HUES6 (cell line): ENCODE results near the gene OSBP2.

Experiments used
- H3K27ac ChIP-seq: 2 replicates; pipeline ENCODE4 v1.7.0; 2013; ENCODE audit warnings: low read depth, mild to moderate bottlenecking, low read length, inconsistent platforms
- H3K27me3 ChIP-seq: 2 replicates; pipeline ENCODE4 v1.6.1; 2013; ENCODE audit warnings: low read length; ENCODE audit not compliant: control insufficient read depth, insufficient read depth
- H3K36me3 ChIP-seq: 2 replicates; pipeline ENCODE4 v1.6.1; 2013; ENCODE audit warnings: low read length; ENCODE audit not compliant: control insufficient read depth, insufficient read depth
- H3K4me1 ChIP-seq: 2 replicates; pipeline ENCODE4 v1.6.1; 2013; ENCODE audit warnings: low read length; ENCODE audit not compliant: control insufficient read depth, insufficient read depth
- H3K4me3 ChIP-seq: 2 replicates; pipeline ENCODE4 v1.5.1; 2013; ENCODE audit warnings: low read depth, low read length
- H3K9ac ChIP-seq: one replicate; pipeline ENCODE4 v1.6.1; 2013; ENCODE audit warnings: mild to moderate bottlenecking, low read length
- H3K9me3 ChIP-seq: 2 replicates; pipeline ENCODE4 v1.6.1; 2013; ENCODE audit warnings: low read depth, low read length; ENCODE audit not compliant: control insufficient read depth, insufficient read depth

OSBP2 gene

DNA sequence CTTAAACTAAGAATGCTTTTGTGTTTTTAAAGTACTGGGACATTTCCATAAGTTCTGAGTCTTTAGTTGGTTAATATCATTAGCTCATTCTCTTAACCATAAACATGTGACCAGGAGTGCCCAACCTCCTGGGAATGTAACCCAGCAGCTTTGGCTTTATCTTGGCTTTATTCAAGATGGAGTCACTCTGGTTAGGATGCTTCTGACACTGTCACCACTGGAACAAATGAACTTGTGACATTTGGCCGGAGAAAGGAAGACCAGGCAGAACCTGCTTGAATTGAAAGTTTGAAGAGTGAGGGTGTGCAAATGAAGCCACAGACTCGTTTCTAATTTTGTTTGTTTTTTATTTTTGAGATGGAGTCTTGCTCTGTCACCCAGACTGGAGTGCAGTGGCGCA is 54.6 kb downstream of the OSBP2 start:
- H3K9me3 ChIP-seq = peaks cover 8% of the 10 kb centered on the region
- H3K36me3 ChIP-seq = no peaks in the 10 kb centered on the region
- H3K9ac ChIP-seq = no peak overlapping the region
- no peaks in the 10 kb centered on the region for H3K27me3 ChIP-seq
- H3K4me3 ChIP-seq = no peak overlapping the region
- H3K4me1 ChIP-seq = no peaks in the 10 kb centered on the region
- H3K27ac ChIP-seq = no peak overlapping the region

DNA sequence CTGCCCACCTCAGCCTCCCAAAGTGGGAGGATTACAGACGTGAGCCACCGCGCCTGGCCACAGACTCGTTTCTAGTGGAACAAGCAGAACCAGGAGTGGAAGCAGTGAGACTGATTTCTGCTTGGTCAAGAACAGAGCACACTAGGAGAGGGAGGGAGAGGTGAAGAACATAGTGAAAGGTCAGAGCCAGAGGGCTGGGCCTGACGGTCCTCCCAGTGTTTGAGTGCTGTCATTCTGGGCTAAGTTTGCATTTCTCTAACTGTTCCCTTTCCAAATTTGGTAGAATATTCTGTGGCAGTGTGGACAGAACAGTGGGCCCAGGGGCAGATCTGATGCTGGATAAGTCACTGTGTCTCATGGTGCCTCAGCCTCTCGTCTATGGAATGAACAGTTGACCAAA is 55.2 kb downstream of the OSBP2 start:
- peaks cover 8% of the 10 kb centered on the region for H3K9me3 ChIP-seq
- H3K36me3 ChIP-seq = no peaks in the 10 kb centered on the region
- H3K9ac ChIP-seq = no peak overlapping the region
- H3K27me3 ChIP-seq = no peaks in the 10 kb centered on the region
- H3K27ac ChIP-seq = no peak overlapping the region
- H3K4me1 ChIP-seq = no peaks in the 10 kb centered on the region
- H3K4me3 ChIP-seq = no peak overlapping the region

DNA sequence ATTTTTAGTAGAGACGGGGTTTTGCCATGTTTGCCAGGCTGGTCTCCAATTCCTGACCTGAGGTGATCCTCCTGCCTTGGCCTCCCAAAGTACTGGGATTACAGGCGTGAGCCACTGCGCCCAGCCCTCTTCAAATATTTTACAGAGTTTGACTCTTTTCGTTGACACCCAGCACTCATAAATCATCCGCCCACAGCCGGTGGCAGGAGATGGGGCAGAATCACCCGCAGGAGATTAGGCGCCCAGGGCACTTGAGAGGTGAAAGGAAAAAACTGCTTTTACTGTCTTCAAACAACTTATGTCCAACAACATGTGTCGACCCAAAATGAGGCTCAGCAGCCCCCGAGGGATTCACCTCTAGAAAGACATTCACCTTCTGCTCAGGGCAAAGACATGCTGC is 56.9 kb downstream of the OSBP2 start:
- Histone ChIP-seq H3K9me3 (peaks cover 8% of the 10 kb centered on the region), H3K27ac (no peak overlapping the region), H3K4me3 (no peak overlapping the region), H3K36me3 (no peaks in the 10 kb centered on the region), H3K27me3 (no peaks in the 10 kb centered on the region), H3K4me1 (no peaks in the 10 kb centered on the region), H3K9ac (no peak overlapping the region)

DNA sequence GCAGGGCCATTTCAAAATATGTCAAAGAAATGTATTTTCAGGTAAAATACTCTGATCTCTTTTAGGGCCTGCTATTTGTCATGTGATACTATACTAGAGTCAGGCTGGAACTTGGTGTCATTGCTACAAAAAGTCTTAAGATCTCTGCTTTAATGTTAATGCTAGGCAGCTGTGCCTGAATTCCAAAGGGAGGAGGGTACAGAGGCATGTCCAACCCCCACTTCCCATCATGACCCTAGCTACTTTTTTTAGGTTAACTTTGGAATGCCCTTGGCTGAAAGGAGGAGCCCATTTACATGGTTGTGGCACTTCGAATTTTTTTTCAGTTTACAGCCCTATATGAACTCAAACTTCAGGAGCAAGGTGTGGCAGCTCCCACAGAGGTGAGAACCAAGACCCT is 58.1 kb downstream of the OSBP2 start:
- Histone ChIP-seq H3K27me3 (no peaks in the 10 kb centered on the region), H3K4me1 (no peaks in the 10 kb centered on the region), H3K36me3 (no peaks in the 10 kb centered on the region), H3K9ac (no peak overlapping the region), H3K27ac (no peak overlapping the region), H3K4me3 (no peak overlapping the region), H3K9me3 (peaks cover 8% of the 10 kb centered on the region)

DNA sequence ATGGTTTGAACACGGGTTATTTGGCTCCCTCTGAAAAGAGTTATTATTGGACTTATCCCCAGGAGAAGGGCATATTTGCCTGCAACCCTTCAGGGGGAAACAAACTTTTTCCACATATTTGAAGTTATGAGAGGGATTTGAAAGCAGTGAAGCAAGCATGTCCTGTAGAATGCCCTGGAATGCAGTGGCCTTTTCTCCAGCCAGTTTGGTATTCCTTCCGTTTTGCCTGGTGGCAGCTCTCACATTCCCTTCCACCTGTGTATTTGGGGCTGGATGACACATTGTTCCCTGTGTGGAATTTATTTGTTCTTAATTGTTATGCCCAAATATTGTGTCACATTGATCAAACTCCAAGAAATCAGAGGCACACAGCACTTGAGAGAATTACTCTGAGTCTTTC is 59.0 kb downstream of the OSBP2 start:
- Histone ChIP-seq H3K36me3 (no peaks in the 10 kb centered on the region), H3K9ac (no peak overlapping the region), H3K27ac (no peak overlapping the region), H3K4me1 (no peaks in the 10 kb centered on the region), H3K4me3 (no peak overlapping the region), H3K27me3 (no peaks in the 10 kb centered on the region), H3K9me3 (peaks cover 8% of the 10 kb centered on the region)

DNA sequence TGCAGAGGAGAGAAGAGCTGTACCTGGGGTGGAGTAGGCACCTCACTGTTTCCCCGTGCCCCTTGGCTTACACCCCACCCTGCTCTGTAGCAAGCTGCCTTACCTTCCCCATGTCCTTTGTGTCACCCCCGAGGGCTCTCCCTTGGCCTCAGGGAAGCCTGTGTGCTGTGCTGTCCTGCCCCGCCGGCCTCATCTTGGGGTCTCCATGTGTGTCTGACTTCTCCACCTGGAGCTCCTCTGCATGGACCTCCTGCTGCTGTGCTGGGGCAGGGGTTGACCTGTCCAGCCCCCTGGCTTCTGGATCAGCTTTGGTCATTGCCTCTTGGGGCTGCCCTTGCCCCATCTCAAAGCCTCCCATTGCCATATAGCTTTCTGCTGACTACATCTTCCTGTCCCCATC is 59.8 kb downstream of the OSBP2 start:
- Histone ChIP-seq H3K36me3 (no peaks in the 10 kb centered on the region), H3K9ac (no peak overlapping the region), H3K27ac (no peak overlapping the region), H3K9me3 (peaks cover 8% of the 10 kb centered on the region), H3K27me3 (no peaks in the 10 kb centered on the region), H3K4me1 (no peaks in the 10 kb centered on the region), H3K4me3 (no peak overlapping the region)

DNA sequence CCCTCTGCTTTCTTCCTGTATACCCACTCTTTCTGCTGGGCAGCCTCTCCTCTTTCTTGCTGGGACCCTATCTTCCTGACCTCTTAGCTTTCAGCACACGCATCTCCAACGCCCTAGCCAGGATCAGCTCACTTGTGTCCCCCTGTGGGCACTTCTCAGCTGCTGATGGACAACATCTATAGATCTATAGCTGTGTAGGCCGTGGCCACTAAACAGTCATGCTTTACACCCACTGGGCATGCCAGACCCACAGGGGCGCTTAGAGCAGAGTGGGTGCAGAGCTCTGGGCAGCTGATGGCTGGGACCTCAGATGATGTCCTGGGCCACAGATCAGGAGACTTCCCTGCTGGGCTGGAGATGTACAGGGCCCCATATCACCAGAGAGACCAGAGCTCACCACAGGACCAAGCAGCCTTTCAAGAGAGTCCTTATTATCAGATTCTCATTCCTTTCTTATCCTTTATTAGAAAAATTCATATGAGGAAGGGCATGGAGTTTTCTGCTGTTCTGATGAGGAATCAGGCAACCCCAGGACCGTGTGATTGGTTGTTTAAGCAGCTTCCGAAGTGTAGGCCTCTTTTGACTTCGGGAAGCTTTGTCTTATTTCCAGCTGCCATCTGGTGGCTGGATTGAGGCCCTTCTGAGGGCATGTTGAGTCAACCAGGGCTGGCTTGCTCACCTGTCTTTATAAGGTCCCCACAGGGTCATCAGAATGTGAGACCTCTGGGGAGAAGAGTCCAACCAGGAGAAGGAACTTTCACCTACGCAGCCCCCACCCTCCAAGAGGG is 60.5 kb downstream of the OSBP2 start:
- Histone ChIP-seq H3K9ac (no peak overlapping the region), H3K4me1 (no peaks in the 10 kb centered on the region), H3K9me3 (peaks cover 8% of the 10 kb centered on the region), H3K36me3 (no peaks in the 10 kb centered on the region), H3K27ac (no peak overlapping the region), H3K4me3 (no peak overlapping the region), H3K27me3 (no peaks in the 10 kb centered on the region)

DNA sequence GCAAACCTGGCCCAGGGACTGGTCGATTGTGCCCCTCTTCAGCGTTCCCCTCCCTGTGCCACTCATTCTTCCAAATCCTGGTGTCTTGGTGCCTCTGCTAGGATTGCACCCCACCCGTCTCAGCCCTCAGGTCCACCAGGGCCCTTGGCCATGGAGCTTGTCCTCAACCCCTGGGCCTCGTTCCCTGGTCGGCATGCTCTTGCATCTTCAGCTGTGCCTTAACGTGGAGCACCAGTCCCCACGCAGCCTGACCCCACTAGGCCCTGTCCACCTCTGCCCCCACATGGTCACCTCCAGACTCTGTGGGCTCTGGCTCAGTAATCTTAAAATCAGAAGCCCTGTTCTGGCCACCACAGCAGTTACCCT is 61.1 kb downstream of the OSBP2 start:
- H3K9ac ChIP-seq = no peak overlapping the region
- no peaks in the 10 kb centered on the region for H3K36me3 ChIP-seq
- no peak overlapping the region for H3K27ac ChIP-seq
- no peaks in the 10 kb centered on the region for H3K4me1 ChIP-seq
- no peak overlapping the region for H3K4me3 ChIP-seq
- H3K9me3 ChIP-seq = peaks cover 8% of the 10 kb centered on the region
- no peaks in the 10 kb centered on the region for H3K27me3 ChIP-seq

DNA sequence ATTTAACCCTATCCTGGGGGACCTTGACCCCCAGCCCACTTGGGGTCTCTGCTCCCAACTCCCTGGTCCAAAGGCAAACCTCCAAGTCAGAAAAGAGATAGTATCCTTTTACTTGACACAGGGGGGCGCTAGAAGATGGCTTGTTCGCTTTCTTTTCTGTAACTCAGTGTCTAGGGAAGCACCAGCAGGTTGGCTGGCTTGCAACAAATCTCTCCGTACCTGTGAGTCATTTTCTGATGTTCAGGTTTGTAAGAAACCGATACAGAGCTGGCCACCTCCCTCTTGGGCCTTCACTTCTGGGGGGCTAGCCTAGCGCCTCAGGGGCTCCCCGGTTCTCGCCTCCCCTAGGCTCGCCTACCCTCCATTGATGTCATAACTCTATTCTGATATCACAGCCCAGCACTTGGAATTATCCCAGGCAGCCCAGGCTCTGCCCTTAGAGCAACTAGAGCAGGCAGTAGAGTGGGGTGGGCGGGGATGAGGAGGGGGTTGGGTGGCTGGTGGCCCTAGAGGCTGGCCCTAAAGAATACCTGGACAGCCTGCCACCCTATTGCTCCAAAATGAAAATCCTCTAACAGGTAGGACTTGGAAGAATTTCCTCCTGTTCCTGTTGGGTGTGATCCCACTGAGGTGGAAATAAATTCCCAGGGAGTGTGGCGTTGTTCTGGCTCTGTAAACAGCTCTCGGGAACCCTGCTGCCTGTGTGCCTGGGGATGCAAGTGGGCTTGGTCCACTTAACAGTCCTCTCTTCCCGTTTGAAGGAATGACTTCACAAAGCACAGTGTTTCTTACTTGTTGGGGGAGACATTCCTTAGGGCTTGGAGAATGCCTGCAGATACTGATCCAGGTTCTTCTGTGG is 69.4 kb downstream of the OSBP2 start:
- H3K4me3 ChIP-seq = no peak overlapping the region

DNA sequence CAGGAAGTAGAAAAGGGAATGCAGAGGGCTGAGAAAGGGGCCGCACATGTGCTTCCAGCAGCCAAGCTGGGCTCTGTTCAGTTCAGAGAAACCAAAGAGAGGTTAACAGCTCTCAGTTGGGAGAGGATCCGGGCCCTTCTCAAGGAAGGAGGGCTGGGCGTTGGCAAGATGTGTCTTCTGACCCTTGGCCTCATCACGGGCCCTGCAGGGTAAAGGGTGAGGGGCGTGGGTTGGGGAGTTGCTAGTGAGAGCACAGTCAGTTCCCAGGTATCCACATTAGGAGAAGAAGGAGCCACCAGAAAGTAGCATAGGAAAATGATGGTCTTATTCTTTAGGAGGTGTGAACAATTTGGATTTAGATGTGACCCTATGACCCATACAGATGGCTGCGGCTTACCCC is 73.0 kb downstream of the OSBP2 start:
- Histone ChIP-seq H3K36me3 (no peaks in the 10 kb centered on the region), H3K27me3 (no peaks in the 10 kb centered on the region), H3K9me3 (no peaks in the 10 kb centered on the region), H3K4me1 (0 out of 2 replicates have a peak, but pooled peaks cover 3% of the 10 kb centered on the region), H3K4me3 (no peak overlapping the region), H3K9ac (no peak overlapping the region), H3K27ac (no peak overlapping the region)

More for the DNA sequence above, 69.4 kb downstream of the OSBP2 start:
- no peaks in the 10 kb centered on the region for H3K36me3 ChIP-seq
- no peak overlapping the region for H3K27ac ChIP-seq
- H3K9me3 ChIP-seq = no peaks in the 10 kb centered on the region
- no peaks in the 10 kb centered on the region for H3K27me3 ChIP-seq
- 0 out of 2 replicates have a peak, but pooled peaks cover 3% of the 10 kb centered on the region for H3K4me1 ChIP-seq
- H3K9ac ChIP-seq = no peak overlapping the region

DNA sequence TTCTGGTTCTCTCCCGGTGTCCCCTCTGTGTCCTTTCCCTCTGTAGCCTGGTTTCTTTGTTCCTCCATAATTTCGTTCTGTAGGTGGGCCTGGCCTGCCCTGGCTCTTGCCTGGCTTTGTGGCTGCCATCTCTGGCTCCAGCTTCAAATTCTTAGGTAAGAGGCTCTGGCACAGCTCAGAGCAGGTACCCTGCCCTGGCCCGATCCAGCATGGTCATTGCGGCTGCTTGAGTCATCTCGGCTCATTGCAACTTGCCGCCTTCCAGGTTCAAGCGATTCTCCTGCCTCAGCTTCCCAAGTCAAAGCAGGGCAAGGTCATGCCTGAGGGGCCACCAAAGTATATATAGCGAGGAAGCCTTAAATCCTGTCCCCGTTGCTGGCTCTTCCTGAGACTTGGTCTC is 76.0 kb downstream of the OSBP2 start:
- Histone ChIP-seq H3K36me3 (no peaks in the 10 kb centered on the region), H3K4me3 (no peak overlapping the region), H3K9me3 (no peaks in the 10 kb centered on the region), H3K27ac (no peak overlapping the region), H3K4me1 (no peaks in the 10 kb centered on the region), H3K9ac (no peak overlapping the region), H3K27me3 (no peaks in the 10 kb centered on the region)
